ENCODE data around the gene PSMA5.

DNA sequence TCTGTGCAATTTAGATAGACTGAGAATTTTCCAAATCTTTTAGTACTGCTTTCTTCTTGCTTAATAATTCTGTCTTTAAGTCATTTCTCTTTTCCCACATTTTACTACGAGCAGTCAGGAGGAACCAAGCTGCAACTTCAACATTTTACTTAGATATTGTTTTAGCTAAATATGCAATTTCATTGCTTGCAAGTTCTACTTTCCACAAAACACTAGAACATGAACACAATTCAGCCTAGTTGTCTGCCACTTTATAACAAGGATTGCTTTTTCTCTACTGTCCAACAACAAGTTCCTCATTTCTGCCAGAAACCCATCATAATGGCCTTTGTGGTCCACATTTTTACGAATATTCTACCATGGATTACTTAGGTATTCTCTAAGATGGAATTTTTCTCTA is 65.2 kb downstream of the PSMA5 start:
- no peak for TF ChIP-seq JUND (IDR thresholded peaks at IDR 0.05)
- no peak for TF ChIP-seq POLR2A (IDR thresholded peaks at IDR 0.05; ENCODE audit: borderline replicate concordance, extremely low read depth, insufficient read depth, insufficient read length)
- no peak for TF ChIP-seq EZH2phosphoT487 (IDR thresholded peaks at IDR 0.05; ENCODE audit: borderline replicate concordance)
- no peak for TF ChIP-seq YY1 (IDR thresholded peaks at IDR 0.05; ENCODE audit: extremely low read depth, insufficient replicate concordance, low read depth, low read length)
- TF ChIP-seq RAD21 (IDR thresholded peaks at IDR 0.05; ENCODE audit: low read depth), result no peak
- no peak for TF ChIP-seq EZH2 (IDR thresholded peaks at IDR 0.05)
- no peak for TF ChIP-seq ZBTB33 (IDR thresholded peaks at IDR 0.05; ENCODE audit: extremely low read depth, insufficient replicate concordance, low read length)
- TF ChIP-seq, protein P1, sequence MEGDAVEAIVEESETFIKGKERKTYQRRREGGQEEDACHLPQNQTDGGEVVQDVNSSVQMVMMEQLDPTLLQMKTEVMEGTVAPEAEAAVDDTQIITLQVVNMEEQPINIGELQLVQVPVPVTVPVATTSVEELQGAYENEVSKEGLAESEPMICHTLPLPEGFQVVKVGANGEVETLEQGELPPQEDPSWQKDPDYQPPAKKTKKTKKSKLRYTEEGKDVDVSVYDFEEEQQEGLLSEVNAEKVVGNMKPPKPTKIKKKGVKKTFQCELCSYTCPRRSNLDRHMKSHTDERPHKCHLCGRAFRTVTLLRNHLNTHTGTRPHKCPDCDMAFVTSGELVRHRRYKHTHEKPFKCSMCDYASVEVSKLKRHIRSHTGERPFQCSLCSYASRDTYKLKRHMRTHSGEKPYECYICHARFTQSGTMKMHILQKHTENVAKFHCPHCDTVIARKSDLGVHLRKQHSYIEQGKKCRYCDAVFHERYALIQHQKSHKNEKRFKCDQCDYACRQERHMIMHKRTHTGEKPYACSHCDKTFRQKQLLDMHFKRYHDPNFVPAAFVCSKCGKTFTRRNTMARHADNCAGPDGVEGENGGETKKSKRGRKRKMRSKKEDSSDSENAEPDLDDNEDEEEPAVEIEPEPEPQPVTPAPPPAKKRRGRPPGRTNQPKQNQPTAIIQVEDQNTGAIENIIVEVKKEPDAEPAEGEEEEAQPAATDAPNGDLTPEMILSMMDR (IDR thresholded peaks at IDR 0.05 in 2 of 3, conservative IDR thresholded peaks at IDR 0.05 in 1 of 3; ENCODE audit: borderline replicate concordance in 1 of 3, insufficient read depth in 1 of 3, low read depth in 2 of 3, low read length in 2 of 3), result no peak
- no peak for TF ChIP-seq POLR2AphosphoS5 (IDR thresholded peaks at IDR 0.05; ENCODE audit: low read depth, low read length)
- TF ChIP-seq, protein P2, sequence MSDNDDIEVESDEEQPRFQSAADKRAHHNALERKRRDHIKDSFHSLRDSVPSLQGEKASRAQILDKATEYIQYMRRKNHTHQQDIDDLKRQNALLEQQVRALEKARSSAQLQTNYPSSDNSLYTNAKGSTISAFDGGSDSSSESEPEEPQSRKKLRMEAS (IDR thresholded peaks at IDR 0.05), result no peak
- no peak for TF ChIP-seq SP1 (IDR thresholded peaks at IDR 0.05; ENCODE audit: low read depth)
- TF ChIP-seq SIN3A (IDR thresholded peaks at IDR 0.05; ENCODE audit: low read depth), result no peak

Data from HCT116 (cell line).